Motor neuron (in vitro differentiated cells): Measurements from ENCODE around the gene CATSPERE. TPM values are rescaled to one million over a fixed set of nuclear protein-coding genes. Genes with fewer than 3 reads are reported as not detected.
A peak's percentile ranks its signal among the peaks of the same experiment; 100 is the strongest.
"Not testable (repeated sequence)": the region's sequence is repeated elsewhere in the genome, so short reads cannot be mapped to it uniquely, and the experiment has no call there.

Experiments used
- ATAC-seq, 8 experiments: fragments of 200-7000 bp; cut with Tn5 transposase; replicated peaks in 6 of 8; 2 replicates each; pipeline ENCODE4 v1.8.0; 2021; ENCODE audit warnings: mild to moderate bottlenecking in 8 of 8, moderate library complexity in 8 of 8
- H3K27ac ChIP-seq, 2 donors: fragments of 250-450 bp; sonication (Bioruptor Pico); 2 replicates each; pipeline ENCODE4 v1.9.0; 2021; ENCODE audit warnings: antibody characterized with exemption in 2 of 2, mild to moderate bottlenecking in 2 of 2, moderate library complexity in 1 of 2
- H3K4me1 ChIP-seq, 2 donors: fragments of 250-450 bp; sonication (Bioruptor Pico); replicated peaks in 1 of 2; 2 replicates each; pipeline ENCODE4 v1.6.1; 2021; ENCODE audit warnings: antibody characterized with exemption in 2 of 2, mild to moderate bottlenecking in 2 of 2, moderate library complexity in 1 of 2
- H3K4me3 ChIP-seq, 5 donors: fragments of 250-450 bp; sonication (Bioruptor Pico); 2 replicates each; pipeline ENCODE4 v1.9.0; 2021; ENCODE audit warnings: antibody characterized with exemption in 5 of 5, mild to moderate bottlenecking in 5 of 5, moderate library complexity in 4 of 5
- WGBS, 10 experiments: fragments of 450-650 bp; shearing (Covaris generic); methylation state at CpG; one replicate each; pipeline ENCODE4 v1.0.0; 2022; 5-methylcytosine and 5-hydroxymethylcytosine counted together
- in situ Hi-C, 9 experiments: fragments of 400-800 bp; cut with MboI; loops; one replicate each; pipeline ENCODE4 v1.15.0; 2021; ENCODE audit warnings: low sequenced_read_pairs in 9 of 9, low pct_unique_long_range_greater_than_20kb in 2 of 9; ENCODE audit not compliant: unreplicated experiment in 9 of 9
- total RNA-seq, 8 experiments: library from RNA; unstranded; fragments of 300-600 nt; gene quantifications; 2 replicates each; pipeline versions ENCODE4 v1.2.3 to v1.2.4, GENCODE V29; 2022

CATSPERE gene
- total RNA-seq, 8 experiments from 2014 or later = 0.57 to 2.8 (median 0.66) TPM

- ATAC-seq, in situ Hi-C loops, H3K4me3 ChIP-seq, H3K27ac ChIP-seq: not testable (repeated sequence)
- 93 to 100% (median 98%) methylated on average over 1 to 5 of the region's 6 CpGs for WGBS, 10 experiments
- peaks cover 10% of the 10 kb centered on the region in 2 donors for H3K4me1 ChIP-seq
Measured at GRCh38 chr1:244666672-244667418, 205.8 kb downstream of the CATSPERE start.

- H3K27ac ChIP-seq = no peak overlapping the region
- in situ Hi-C loops = no loop called here
- 80 to 100% (median 100%) methylated on average over 1 to 2 of the region's 2 CpGs; no CpG with 5 or more reads in 3 of the 10 experiments for WGBS, 10 experiments
- peaks cover 10% of the 10 kb centered on the region in 2 donors for H3K4me1 ChIP-seq
- no peak for ATAC-seq
- H3K4me3 ChIP-seq = no peak overlapping the region
Measured at GRCh38 chr1:244667797-244668196, 206.7 kb downstream of the CATSPERE start.

- Histone ChIP-seq H3K27ac (no peak overlapping the region), H3K4me1 (no peaks in the 10 kb centered on the region), H3K4me3 (no peak overlapping the region)
- in situ Hi-C loops = no loop called here
- WGBS, 10 experiments = 3 to 100% (median 70%) methylated on average over 1 to 4 of the region's 4 CpGs; no CpG with 5 or more reads in 1 of the 10 experiments
- peak in 3 of 8 experiments; percentile 83 to 88 (median 86) for ATAC-seq
Measured at GRCh38 chr1:244672946-244673682, 212.0 kb downstream of the CATSPERE start.

GRCh38 chr1:244674446-244674845 lies 213.4 kb downstream of the CATSPERE start:
- no peak for ATAC-seq
- 50 to 97% (median 72%) methylated on average over 2 to 4 of the region's 4 CpGs for WGBS, 10 experiments
- in situ Hi-C loops = no loop called here
- H3K27ac ChIP-seq = no peak overlapping the region
- H3K4me3 ChIP-seq = no peak overlapping the region
- no peaks in the 10 kb centered on the region for H3K4me1 ChIP-seq

- H3K27ac ChIP-seq = no peak overlapping the region
- WGBS, 10 experiments = 92 to 100% (median 98%) methylated on average over 2 of the region's 2 CpGs
- in situ Hi-C loops = no loop called here
- H3K4me3 ChIP-seq = no peak overlapping the region
- no peak for ATAC-seq
- H3K4me1 ChIP-seq = no peaks in the 10 kb centered on the region
Measured at GRCh38 chr1:244675167-244675566, 214.1 kb downstream of the CATSPERE start.

- WGBS, 10 experiments = 40 to 100% (median 82%) methylated on average over 1 to 6 of the region's 6 CpGs; no CpG with 5 or more reads in 1 of the 10 experiments
- no peak for ATAC-seq
- Histone ChIP-seq H3K4me1 (no peaks in the 10 kb centered on the region), H3K4me3 (no peak overlapping the region), H3K27ac (no peak overlapping the region)
- in situ Hi-C loops = no loop called here
Measured at GRCh38 chr1:244678697-244679096, 217.6 kb downstream of the CATSPERE start.

- WGBS, 10 experiments = 70 to 100% (median 100%) methylated on average over 1 of the region's 1 CpG
- in situ Hi-C loops = no loop called here
- no peaks in the 10 kb centered on the region for H3K4me1 ChIP-seq
- no peak for ATAC-seq
- no peak overlapping the region for H3K27ac ChIP-seq
- no peak overlapping the region for H3K4me3 ChIP-seq
Measured at GRCh38 chr1:244680667-244681066, 219.6 kb downstream of the CATSPERE start.

DNA sequence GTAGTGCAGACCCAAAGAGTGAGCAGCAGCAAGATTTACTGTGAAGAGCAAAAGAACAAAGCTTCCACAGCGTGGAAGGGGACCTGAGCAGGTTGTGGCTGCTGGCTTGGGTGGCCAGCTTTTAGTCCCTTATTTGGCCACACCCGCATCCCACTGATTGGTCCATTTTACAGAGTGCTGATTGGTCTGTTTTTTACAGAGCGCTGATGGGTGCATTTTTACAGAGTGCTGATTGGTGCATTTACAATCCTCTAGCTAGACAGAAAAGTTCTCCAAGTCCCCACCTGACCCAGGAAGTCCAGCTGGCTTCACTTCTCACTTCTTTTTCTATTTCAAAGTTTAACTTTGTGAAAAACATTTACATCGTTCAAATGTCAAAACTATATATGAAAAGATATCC lies 221.0 kb downstream of the CATSPERE start:
- H3K4me1 ChIP-seq, H3K4me3 ChIP-seq, ATAC-seq, in situ Hi-C loops, H3K27ac ChIP-seq: not testable (repeated sequence)
- WGBS, 10 experiments = 92 to 100% (median 98%) methylated on average over 1 to 4 of the region's 4 CpGs; no CpG with 5 or more reads in 2 of the 10 experiments

Other genes starting within 250 kb of the CATSPERE start
- gene ADSS2, start 9.4 kb upstream of the CATSPERE start, total RNA-seq = 10 to 100 TPM; 44.7 to 74.7 (median 51.7) TPM
- 10 to 100 TPM; 23.1 to 43.4 (median 38.8) TPM for gene DESI2, start 191.9 kb downstream of the CATSPERE start, total RNA-seq